GM12891 (cell line): ENCODE results near the gene ETHE1.

Experiments used
- PAX5 ChIP-seq: IDR thresholded peaks from 2 replicates; pipeline ENCODE4 v1.6.1; 2011; ENCODE audit warnings: low read length, moderate library complexity, mild to moderate bottlenecking; ENCODE audit not compliant: insufficient read depth, severe bottlenecking
- POLR2A ChIP-seq: IDR thresholded peaks from 2 replicates; pipeline ENCODE4 v1.6.1; 2011; ENCODE audit warnings: low read depth, low read length, control low read depth
- POLR2AphosphoS5 ChIP-seq: IDR thresholded peaks from 2 replicates; pipeline ENCODE4 v1.6.1; 2011; ENCODE audit warnings: low read depth, low read length, control low read depth
- POU2F2 ChIP-seq: IDR thresholded peaks from 2 replicates; pipeline ENCODE4 v1.6.1; 2011; ENCODE audit warnings: low read depth, mild to moderate bottlenecking, control low read depth, low read length, moderate library complexity
- SPI1 ChIP-seq: IDR thresholded peaks from 2 replicates; pipeline ENCODE4 v1.6.1; 2011; ENCODE audit warnings: low read depth, low read length, control low read depth
- TAF1 ChIP-seq: IDR thresholded peaks from 2 replicates; pipeline ENCODE4 v1.6.1; 2011; ENCODE audit warnings: low read depth, low read length, control low read depth

GRCh38 chr19:43490759-43491158 lies 36.2 kb downstream of the ETHE1 start:
- TF ChIP-seq TAF1 (no peak), POLR2A (no peak), POLR2AphosphoS5 (no peak), SPI1 (no peak), PAX5 (no peak), POU2F2 (no peak)
